ENCODE measurements around the gene SAMD9L. TPM values are rescaled to one million over a fixed set of nuclear protein-coding genes. Genes with fewer than 3 reads are reported as not detected.

The SAMD9L gene
- total RNA-seq, 1 donor from 2014 or later: 15.6 TPM

Other genes starting within 250 kb of the SAMD9L start
- gene SAMD9, start 30.4 kb downstream of the SAMD9L start, total RNA-seq: 17.7 and 22.3 TPM in 2 replicates
- gene HEPACAM2, start 78.1 kb upstream of the SAMD9L start, total RNA-seq: 0.10 TPM in 1 of 2 replicates, not detected in the other
- 49.3 and 56.6 TPM in 2 replicates for gene VPS50, start 84.0 kb upstream of the SAMD9L start, total RNA-seq